GM19328 (cell line): Measurements from ENCODE around the gene SUPT6H.
"Not testable (repeated sequence)": the region's sequence is repeated elsewhere in the genome, so short reads cannot be mapped to it uniquely, and the experiment has no call there.

Experiments used
- ATAC-seq: cut with Tn5 transposase; IDR thresholded peaks from one replicate; pipeline ENCODE4 v1.9.1; 2021; ENCODE audit warnings: mild to moderate bottlenecking, moderate library complexity; ENCODE audit not compliant: unreplicated experiment

SUPT6H gene

DNA sequence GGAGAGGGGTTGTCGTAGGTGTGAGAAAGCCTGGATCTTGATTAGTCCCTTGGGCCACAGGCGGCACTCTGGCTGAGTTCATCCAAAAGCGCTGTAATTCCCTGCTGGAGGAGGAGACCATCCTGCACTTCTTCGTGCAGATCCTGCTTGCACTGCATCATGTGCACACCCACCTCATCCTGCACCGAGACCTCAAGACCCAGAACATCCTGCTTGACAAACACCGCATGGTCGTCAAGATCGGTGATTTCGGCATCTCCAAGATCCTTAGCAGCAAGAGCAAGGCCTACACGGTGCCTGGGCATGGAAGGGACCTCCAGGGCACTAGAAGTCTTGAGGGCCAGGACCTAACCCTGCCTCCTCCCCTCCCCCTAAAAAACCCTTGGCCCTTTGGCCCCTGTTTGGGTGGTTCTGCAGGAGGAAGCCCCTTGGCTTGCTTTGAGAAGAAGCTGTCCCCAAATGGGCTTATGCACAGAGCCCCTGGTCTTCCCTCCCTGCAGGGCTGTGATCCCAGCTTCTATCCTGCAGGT is 72.8 kb downstream of the SUPT6H start:
- ATAC-seq, result no peak

DNA sequence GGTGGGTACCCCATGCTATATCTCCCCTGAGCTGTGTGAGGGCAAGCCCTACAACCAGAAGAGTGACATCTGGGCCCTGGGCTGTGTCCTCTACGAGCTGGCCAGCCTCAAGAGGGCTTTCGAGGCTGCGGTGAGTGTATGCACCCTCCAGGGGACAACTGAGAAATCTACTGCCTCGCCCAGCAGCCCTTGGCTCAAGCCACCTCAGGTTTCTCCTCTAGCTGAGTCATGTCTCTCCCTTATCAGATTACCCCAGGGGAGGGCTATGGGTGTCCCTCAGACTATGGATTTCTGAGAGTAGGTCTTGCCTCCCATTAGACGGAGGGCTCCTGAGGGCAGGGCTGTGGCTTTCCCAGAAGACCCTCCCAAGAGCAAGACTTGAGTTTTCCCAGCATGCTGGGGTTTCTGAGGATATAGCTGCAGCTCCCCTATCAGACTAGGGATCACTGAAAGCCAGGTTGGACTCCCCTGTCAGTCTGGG is 73.3 kb downstream of the SUPT6H start:
- ATAC-seq, result no peak

DNA sequence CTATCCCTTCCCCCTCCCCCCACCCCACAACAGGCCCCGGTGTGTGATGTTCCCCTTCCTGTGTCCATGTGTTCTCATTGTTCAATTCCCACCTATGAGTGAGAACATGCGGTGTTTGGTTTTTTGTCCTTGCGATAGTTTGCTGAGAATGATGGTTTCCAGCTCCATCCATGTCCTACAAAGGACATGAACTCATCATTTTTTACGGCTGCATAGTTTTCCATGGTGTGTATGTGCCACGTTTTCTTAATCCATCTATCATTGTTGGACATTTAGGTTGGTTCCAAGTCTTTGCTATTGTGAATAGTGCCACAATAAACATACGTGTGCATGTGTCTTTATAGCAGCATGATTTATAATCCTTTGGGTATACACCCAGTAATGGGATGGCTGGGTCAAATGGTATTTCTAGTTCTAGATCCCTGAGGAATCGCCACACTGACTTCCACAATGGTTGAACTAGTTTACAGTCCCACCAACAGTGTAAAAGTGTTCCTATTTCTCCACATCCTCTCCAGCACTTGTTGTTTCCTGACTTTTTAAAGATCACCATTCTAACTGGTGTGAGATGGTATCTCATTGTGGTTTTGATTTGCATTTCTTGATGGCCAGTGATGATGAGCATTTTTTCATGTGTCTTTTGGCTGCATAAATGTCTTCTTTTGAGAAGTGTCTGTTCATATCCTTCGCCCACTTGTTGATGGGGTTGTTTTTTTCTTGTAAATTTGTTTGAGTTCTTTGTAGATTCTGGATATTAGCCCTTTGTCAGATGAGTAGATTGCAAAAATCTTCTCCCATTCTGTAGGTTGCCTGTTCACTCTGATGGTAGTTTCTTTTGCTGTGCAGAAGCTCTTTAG is 74.1 kb downstream of the SUPT6H start:
- not testable (repeated sequence) for ATAC-seq

DNA sequence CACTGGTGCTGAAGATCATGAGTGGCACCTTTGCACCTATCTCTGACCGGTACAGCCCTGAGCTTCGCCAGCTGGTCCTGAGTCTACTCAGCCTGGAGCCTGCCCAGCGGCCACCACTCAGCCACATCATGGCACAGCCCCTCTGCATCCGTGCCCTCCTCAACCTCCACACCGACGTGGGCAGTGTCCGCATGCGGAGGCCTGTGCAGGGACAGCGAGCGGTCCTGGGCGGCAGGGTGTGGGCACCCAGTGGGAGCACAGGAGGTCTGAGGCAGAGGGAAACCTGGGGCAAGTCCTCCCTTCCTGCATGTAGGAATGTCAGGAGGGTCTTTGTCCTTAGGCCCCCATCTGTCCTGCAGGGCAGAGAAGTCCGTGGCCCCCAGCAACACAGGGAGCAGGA is 75.3 kb downstream of the SUPT6H start:
- no peak for ATAC-seq

DNA sequence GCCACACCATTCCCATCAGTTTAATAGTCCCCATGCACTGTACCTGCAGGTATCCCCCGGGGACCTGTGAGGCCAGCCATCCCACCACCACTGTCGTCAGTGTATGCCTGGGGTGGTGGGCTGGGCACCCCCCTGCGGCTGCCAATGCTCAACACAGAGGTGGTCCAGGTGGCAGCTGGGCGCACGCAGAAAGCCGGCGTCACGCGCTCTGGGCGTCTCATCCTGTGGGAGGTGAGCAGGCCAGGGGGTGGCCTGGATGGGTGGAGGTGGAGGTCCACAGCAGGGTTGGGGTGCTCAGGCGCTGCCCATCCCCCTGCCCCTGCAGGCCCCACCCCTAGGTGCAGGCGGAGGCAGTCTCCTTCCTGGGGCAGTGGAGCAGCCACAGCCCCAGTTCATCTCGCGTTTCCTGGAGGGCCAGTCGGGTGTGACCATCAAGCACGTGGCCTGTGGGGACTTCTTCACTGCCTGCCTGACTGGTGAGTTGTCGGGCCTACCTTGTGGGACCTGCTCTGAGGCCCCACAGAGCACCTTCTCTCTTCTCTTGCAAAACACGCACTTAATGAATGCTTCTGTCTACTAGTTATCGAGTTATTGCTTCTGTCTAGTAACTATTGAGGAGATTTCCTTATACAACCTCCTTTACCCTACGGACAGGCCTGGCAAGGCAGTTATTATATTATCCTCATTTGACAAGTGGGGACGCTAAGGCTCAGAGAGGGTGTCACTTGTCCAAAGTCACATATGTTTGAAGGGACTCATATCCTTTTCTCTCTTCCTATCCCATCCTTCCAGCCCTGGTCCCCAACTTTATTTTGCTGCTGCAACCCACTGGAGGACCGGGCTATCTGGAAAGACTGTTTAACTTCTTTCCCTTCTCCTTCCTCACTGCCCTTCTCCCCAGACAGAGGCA is 76.0 kb downstream of the SUPT6H start:
- ATAC-seq, result peak; percentile 60

DNA sequence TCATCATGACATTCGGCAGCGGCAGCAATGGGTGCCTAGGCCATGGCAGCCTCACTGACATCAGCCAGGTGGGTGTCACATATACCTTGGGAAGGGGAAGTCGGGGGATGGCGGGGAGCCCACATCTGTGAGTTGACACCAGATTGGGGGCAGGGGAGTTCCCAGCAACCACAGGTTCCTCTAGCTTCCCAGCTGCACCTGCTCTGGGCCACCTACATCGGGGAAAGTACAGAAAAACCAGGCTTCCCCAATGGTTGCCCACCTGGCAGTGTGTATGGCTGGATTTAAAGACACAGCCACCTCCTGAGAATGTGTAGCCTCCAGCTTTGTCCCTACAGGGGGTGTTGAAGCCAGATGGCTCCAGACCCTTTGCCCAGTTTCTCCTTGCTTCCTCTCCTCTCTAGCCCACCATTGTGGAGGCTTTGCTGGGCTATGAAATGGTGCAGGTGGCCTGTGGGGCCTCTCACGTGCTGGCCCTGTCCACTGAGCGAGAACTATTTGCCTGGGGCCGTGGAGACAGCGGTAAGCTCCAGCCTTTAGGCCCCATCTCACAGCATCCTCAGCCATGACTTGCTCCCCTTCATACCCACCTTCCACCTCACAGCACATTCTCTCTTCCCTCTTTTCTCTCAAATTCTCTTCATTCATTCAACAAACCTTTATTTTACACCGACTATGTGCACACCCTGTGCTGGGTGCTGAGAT is 76.8 kb downstream of the SUPT6H start:
- ATAC-seq, result no peak

DNA sequence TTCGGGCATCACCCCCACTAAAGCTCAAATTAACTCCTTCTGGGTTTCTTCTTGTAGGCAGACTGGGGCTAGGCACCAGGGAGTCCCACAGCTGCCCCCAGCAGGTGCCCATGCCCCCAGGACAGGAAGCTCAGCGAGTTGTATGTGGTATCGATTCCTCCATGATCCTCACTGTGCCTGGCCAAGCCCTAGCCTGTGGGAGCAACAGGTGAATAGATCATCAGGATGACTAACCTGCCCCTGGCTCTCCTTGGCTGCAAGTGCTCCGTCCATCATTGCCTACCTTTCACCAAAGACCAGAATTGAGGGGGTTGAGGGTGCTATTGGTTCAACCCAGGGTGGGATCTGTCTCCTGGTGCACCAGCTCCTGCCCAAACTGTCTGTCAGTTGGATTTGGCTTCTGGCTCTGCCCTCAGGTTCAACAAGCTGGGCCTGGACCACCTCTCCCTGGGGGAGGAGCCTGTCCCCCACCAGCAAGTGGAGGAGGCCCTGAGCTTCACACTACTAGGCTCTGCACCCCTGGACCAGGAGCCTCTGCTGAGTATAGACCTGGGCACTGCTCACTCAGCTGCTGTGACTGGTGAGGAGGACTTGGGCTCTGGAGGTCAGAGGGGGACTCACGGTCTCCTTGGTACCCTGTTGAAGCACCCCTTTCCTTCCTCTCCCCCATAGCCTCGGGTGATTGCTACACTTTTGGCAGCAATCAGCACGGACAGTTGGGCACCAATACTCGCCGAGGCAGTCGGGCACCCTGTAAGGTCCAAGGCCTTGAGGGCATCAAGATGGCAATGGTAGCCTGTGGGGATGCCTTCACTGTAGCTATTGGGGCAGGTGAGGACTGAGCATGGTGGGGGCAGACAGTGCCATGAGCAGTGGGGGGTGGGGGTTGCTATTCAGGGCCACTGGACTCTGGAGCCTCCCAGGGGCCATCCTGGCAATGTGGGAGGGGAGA is 78.7 kb downstream of the SUPT6H start:
- ATAC-seq, result no peak

DNA sequence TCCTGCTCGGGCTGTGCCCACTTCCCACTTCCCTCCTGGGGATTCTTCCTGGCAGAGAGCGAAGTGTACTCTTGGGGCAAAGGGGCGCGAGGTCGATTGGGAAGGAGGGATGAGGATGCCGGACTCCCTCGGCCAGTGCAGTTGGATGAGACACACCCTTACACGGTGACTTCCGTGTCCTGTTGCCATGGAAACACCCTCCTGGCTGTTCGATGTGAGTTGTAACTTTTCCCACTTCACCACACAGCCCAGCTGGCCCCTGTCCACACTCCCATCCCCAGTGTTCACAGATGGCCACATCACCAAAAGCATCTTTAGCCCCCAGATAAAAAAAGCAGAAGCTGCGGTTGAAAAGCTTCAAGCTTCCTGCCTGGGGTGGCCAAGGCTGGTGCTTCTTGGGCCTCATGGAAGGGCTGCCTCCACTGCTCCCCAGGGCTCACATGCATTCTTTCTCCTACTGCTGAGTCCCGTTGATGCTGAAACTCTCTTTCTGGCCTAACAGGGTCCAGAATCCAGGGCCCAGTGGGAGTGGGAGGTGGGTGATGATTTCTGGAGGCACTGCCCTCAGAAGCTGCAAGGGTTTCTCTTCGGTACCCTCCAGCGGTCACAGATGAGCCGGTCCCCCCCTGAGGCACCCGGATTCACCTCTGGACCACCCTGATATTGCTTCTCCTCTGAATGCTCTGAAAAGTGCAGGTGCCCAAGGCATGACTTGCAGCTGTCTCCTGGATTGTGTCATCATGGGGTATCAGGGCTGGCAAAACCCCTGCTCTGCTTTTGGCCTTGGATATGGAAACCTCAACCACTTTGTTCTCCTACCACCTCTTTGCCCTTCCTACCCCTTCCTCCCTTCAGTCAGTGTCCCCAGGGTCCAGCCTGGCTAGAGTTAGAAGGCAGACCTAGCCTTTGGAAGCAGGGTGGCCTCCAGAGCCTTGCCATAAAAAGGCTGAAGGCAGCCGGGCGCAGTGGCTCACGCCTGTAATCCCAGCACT is 79.6 kb downstream of the SUPT6H start:
- ATAC-seq, result no peak

DNA sequence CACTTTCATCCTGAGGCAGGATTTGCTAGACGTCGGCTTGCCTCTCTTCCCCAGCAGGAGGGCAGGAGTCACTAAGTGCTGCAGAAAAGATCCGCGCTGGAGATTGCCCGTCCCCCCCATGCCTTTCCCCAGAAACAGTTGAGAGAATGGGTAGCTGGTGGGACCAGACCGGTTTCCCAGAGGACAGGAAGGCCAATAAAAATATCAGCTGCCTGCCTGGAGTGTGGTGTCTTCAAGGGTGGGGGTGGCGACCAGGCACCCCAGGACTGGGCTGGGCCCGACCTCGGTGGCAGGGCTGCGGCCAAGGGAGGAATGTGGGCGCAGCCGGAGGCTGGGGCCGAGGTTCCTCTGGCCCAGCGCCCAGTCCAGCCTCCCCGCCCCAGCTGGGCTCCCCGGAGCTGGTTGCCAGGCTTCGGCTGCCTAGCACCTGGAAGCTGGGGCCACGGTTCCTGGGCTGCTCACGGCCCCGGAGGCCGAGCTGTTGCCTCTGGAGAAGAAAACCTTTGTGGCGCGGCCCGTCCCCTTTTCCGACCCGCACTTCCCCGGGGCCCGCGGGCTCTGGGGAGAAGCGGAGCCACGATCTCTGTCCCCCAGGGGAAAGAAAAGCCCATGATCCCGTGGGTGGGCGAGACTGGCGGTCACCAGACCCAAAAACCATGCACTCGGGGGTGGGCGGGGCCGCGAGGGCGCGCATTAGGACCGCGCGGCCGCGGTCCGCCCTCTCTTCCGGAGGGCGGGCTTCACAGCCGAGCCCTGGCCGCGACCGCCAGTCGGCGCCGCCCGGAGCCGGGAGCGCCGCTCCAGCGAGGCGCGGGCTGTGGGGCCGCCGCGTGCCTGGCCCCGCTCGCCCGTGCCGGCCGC is 81.5 kb downstream of the SUPT6H start, which contains the start of gene TRAF4:
TRAF4 (plus strand) TSS at position 769 of the 861 bp plus-strand sequence. CDS start 102 bp downstream, outside the sequence.
- peak; percentile 59 for ATAC-seq

DNA sequence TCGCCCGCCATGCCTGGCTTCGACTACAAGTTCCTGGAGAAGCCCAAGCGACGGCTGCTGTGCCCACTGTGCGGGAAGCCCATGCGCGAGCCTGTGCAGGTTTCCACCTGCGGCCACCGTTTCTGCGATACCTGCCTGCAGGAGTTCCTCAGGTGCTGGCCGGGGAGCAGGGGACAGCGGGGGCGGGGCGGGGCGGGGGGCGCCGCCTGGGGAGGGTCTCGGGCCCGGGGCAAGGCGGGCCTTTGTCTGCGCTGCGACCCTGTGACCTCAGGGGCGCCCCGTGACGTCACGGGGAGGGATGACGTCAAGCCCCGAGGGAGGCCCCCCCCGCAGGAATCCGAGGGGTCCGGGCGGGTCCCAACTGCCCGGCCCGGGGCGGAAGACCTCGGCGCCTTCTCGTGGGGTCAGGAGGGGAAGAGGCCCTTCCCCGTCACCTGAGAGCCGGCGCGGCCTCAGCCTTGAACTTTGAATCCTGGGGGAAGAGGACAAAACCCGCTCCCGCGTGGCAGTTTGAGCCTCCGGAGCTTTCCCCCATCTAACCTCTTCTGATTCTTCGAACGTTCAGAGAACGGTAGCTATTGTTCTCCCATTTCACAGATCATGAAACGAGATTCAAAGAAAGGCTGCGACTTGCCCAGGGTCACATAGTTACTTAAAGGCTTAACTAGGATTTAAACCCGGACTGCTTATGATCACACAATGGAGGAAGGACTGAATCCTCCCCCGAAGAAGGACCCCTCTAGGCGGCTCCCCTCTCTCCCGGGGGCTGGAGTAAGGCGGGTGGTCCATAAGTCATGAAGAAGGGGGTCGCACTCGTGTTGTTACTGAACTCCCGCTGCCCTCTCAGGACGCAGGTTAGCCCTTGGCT is 82.3 kb downstream of the SUPT6H start:
- ATAC-seq, result peak; percentile 21

DNA sequence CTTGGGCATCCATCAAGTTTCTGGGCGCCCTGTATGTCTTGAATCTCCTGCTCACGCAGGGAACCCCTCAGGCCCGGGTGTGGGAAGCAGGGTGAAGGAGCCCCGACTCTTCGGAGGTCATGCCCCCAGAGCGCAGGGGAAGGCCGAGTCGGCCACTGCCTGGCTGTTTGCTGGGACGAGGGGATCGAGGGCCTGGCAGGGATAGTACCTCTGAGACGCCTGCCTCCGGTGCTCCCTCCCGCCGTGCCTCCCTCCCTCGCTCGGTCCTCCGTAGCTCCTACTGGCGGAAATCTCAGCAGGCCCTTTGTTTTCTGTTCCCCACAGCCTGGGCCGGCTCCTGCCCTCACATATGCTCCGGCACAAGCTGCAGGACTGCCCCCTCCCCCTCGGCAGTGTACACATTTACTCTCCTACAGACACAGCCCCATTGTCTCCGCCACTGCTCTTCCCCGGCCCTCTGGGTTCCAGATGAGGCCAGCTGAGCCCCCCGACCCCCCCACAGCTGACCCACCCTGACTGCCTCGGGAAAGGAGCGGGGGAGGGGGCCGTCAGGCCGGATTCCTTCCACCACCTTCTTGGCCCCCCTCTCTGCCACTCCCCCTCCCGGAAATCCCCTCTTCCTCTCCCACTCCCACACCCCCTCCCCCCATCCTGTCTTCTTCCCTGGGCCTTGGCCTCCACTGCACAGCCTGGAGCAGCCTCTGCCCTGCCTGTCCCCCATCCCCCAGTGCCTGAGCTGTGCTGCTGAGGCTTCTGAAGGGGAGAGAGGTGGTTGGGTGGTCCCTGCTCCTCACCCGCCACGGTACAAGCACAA is 83.2 kb downstream of the SUPT6H start:
- ATAC-seq, result no peak

DNA sequence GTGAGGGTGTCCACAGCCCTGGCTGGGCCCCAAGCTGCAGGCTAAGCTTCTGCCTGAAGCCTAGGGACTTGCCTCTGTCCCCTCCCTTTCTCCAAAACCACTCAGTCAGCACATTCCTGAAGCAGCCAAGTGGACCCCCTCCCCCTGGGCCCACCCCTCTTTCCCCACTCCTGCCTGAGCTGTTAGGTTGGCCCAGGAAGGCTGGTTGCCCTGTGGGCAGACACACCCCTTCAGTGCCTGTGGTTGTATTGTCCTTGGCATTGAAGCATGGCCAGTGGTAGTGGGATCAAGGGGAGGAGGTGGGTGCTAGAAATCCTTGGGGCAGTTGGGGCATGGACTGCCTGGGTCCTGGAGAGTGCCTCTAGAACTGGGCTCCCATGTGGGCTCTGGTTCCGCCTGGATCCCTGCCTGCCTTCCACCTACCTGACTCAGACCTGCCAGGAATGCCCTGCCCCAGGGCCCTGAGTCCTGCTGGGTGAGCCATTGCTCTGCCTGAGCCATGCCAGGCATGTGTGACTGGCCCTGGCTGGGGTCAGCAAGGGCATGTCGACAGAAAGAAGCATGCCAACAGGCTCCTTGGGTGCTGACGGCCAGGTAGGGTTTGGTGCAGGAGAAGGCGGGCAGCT is 83.9 kb downstream of the SUPT6H start:
- ATAC-seq, result no peak

DNA sequence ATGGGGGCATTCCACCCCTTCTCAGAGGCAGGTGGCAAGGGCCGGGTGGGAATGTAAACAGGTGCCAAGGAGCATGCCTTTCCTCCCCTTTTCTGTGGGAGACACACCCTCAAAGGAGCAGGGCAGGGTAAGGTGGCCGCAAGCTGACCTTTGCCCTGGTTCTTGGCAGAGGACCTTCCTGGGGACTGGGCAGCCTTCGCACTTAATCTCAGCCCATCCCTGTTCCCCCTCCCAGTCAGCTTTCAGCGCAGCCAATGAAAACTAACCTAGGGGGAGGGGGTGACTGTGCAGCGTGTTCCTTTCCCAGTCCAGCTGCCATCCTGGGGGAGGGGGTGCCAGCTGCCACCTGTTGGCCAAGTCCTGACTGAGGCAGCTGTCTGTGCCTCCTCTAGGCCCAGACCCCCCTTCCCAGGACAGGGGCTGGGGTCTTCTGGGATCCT is 84.6 kb downstream of the SUPT6H start:
- no peak for ATAC-seq

DNA sequence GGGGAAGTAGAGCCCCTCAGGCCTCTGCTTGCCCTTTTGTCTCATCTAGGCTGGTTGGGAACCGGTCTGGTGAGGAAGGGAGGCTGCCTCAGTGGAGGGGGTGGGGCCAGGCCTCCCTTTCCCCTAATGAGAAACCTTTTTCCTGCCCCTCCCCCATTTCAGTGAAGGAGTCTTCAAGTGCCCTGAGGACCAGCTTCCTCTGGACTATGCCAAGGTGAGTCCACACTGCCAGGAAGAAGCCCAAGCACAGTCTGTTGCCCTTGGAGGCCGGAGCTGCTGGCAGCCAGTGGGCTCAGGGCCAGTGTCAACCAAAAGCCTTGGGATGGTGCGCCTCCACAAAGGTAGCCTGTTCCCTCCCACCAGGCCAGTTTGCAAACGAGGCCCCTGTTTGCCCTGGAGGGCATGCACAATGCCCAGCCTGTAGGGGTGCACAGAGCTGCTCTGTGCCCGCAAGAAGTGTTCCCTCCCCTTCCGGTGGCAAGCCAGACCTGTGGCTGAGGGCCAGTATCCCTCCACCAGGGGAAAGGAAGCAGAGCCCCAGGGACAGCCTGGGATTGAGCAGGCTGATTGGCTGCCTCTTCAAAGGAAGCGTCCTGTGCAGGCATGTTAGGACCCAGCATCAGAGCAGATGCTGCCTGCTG is 85.2 kb downstream of the SUPT6H start:
- no peak for ATAC-seq
